ENCODE data around the gene DIP2A. TPM values are rescaled to one million over a fixed set of nuclear protein-coding genes. Genes with fewer than 3 reads are reported as not detected.

DIP2A gene
- total RNA-seq, 1 donor from 2014 or later: 57.2 TPM

- Mint-ChIP-seq H3K4me1 (no peaks in the 10 kb centered on the region), H3K36me3 (peaks cover 40% of the 10 kb centered on the region), H3K4me3 (no peak overlapping the region), H3K27ac (no peak overlapping the region), H3K9me3 (peaks cover 4% of the 10 kb centered on the region), H3K27me3 (ENCODE audit: low read depth) (no peaks in the 10 kb centered on the region)
- DNase-seq (ENCODE audit: low spot score in 2 of 2, unreplicated experiment in 2 of 2): no peak
- no peak for TF ChIP-seq CTCF (IDR thresholded peaks at IDR 0.05; ENCODE audit: unreplicated experiment)
These were observed 86.7 kb downstream of the DIP2A start for GRCh38 chr21:46545363-46545762.

GRCh38 chr21:46545911-46546310 lies 87.2 kb downstream of the DIP2A start:
- no peaks in the 10 kb centered on the region for H3K4me1 Mint-ChIP-seq
- H3K4me3 Mint-ChIP-seq: no peak overlapping the region
- no peak for DNase-seq (ENCODE audit: low spot score in 2 of 2, unreplicated experiment in 2 of 2)
- no peaks in the 10 kb centered on the region for H3K27me3 Mint-ChIP-seq (ENCODE audit: low read depth)
- H3K36me3 Mint-ChIP-seq: peaks cover 39% of the 10 kb centered on the region
- TF ChIP-seq CTCF (IDR thresholded peaks at IDR 0.05; ENCODE audit: unreplicated experiment): no peak
- no peak overlapping the region for H3K27ac Mint-ChIP-seq
- H3K9me3 Mint-ChIP-seq: peaks cover 4% of the 10 kb centered on the region

- Mint-ChIP-seq H3K4me1 (no peaks in the 10 kb centered on the region), H3K9me3 (peaks cover 4% of the 10 kb centered on the region), H3K36me3 (peaks cover 39% of the 10 kb centered on the region), H3K27ac (no peak overlapping the region), H3K4me3 (no peak overlapping the region), H3K27me3 (ENCODE audit: low read depth) (no peaks in the 10 kb centered on the region)
- DNase-seq (ENCODE audit: low spot score in 2 of 2, unreplicated experiment in 2 of 2): no peak
- no peak for TF ChIP-seq CTCF (IDR thresholded peaks at IDR 0.05; ENCODE audit: unreplicated experiment)
These were observed 88.1 kb downstream of the DIP2A start for GRCh38 chr21:46546799-46547198.

- Mint-ChIP-seq H3K4me1 (no peaks in the 10 kb centered on the region), H3K27ac (no peak overlapping the region), H3K27me3 (ENCODE audit: low read depth) (no peaks in the 10 kb centered on the region), H3K36me3 (peaks cover 37% of the 10 kb centered on the region), H3K4me3 (no peak overlapping the region), H3K9me3 (peaks cover 4% of the 10 kb centered on the region)
- DNase-seq (ENCODE audit: low spot score in 2 of 2, unreplicated experiment in 2 of 2): no peak
- TF ChIP-seq CTCF (IDR thresholded peaks at IDR 0.05; ENCODE audit: unreplicated experiment): no peak
These were observed 91.0 kb downstream of the DIP2A start for GRCh38 chr21:46549650-46550049.

- no peak for TF ChIP-seq CTCF (IDR thresholded peaks at IDR 0.05; ENCODE audit: unreplicated experiment)
- no peak overlapping the region for H3K4me3 Mint-ChIP-seq
- no peaks in the 10 kb centered on the region for H3K4me1 Mint-ChIP-seq
- H3K9me3 Mint-ChIP-seq: peaks cover 4% of the 10 kb centered on the region
- no peak for DNase-seq (ENCODE audit: low spot score in 2 of 2, unreplicated experiment in 2 of 2)
- no peak overlapping the region for H3K27ac Mint-ChIP-seq
- H3K27me3 Mint-ChIP-seq (ENCODE audit: low read depth): no peaks in the 10 kb centered on the region
- H3K36me3 Mint-ChIP-seq: peaks cover 33% of the 10 kb centered on the region
These were observed 91.6 kb downstream of the DIP2A start for GRCh38 chr21:46550116-46550941.
